Right cardiac atrium (tissue), 5 donors: ENCODE measurements around the gene KRT2. TPM values are rescaled to one million over a fixed set of nuclear protein-coding genes. Genes with fewer than 3 reads are reported as not detected.

Experiments used
- ATAC-seq, 2 donors: fragments of 200-7000 bp; cut with Tn5 transposase; one replicate each; pipeline versions ENCODE4 v1.8.0 to v1.9.1; 2020; ENCODE audit warnings: moderate library complexity in 2 of 2, mild to moderate bottlenecking in 1 of 2
- DNase-seq, 3 donors: peaks; one replicate each; pipeline ENCODE4 v3.0.0-alpha.2; 2020
- H3K27ac ChIP-seq: one replicate; pipeline ENCODE4 v1.5.1; 2013; ENCODE audit warnings: mild to moderate bottlenecking, low read length, control low read depth, moderate library complexity
- H3K27me3 ChIP-seq: one replicate; pipeline ENCODE4 v1.6.1; 2013; ENCODE audit not compliant: control insufficient read depth, insufficient read depth
- H3K4me1 ChIP-seq: one replicate; pipeline ENCODE4 v1.6.1; 2013; ENCODE audit warnings: low read length; ENCODE audit not compliant: control insufficient read depth, insufficient read depth
- H3K4me3 ChIP-seq: one replicate; pipeline ENCODE4 v1.5.1; 2013; ENCODE audit warnings: low read length, control low read depth
- H3K9me3 ChIP-seq: one replicate; pipeline ENCODE4 v1.6.1; 2013; ENCODE audit warnings: low read length; ENCODE audit not compliant: control insufficient read depth
- WGBS: extraction: QIAGEN DNeasy Blood & Tissue Kit; methylation state at CpG from one replicate; pipeline ENCODE4 v1.1.7; 2013; 5-methylcytosine and 5-hydroxymethylcytosine counted together
- intact Hi-C, 4 donors: fragments of 100-400 bp; cut with DNase I; formaldehyde crosslinking; loops; one replicate each; pipeline versions ENCODE4 v1.11.0 to v1.14.0; 2022 to 2023
- polyA plus RNA-seq: library from polyadenylated mRNA; stranded (reverse); fragments of 200-250 nt; gene quantifications from one replicate; pipeline ENCODE4 v1.2.3, GENCODE V29; 2013
- total RNA-seq, 4 donors: library from RNA; stranded (reverse); fragmentation: NEBNext Ultra II Directional; extraction: Animal tissue kit (Norgen Biotek cat#: 25700); gene quantifications; one replicate each; pipeline ENCODE4 v1.2.1, GENCODE V29; 2021
- donor health status: healthy with polysubstance abuse.
- donor health status: DM: no; HTN: yes; CAD: no.
- donor health status: DM: no; HTN: no; CAD: no.
- donor health status: DM: no; HTN: yes; CAD: no; lungs with severe emphysema.
- donor health status: DM: yes; HTN: yes; CAD: no.

The KRT2 gene
- total and polyA plus RNA-seq, 5 donors = not detected

GRCh38 chr12:52684431-52684830 lies 32.4 kb upstream of the KRT2 start:
- H3K9me3 ChIP-seq = no peaks in the 10 kb centered on the region
- H3K27ac ChIP-seq = no peak overlapping the region
- H3K4me3 ChIP-seq = no peak overlapping the region
- H3K27me3 ChIP-seq = no peaks in the 10 kb centered on the region
- DNase-seq (no peak), ATAC-seq (no peak)
- no peaks in the 10 kb centered on the region for H3K4me1 ChIP-seq
- intact Hi-C loops = no loop called here
- 80% methylated on average over 2 of the region's 2 CpGs for WGBS

- WGBS = 85% methylated on average over 12 of the region's 12 CpGs
- H3K4me1 ChIP-seq = no peaks in the 10 kb centered on the region
- H3K27ac ChIP-seq = no peak overlapping the region
- no peak for ATAC-seq
- no peaks in the 10 kb centered on the region for H3K9me3 ChIP-seq
- H3K4me3 ChIP-seq = no peak overlapping the region
- DNase-seq = no peak
- no peaks in the 10 kb centered on the region for H3K27me3 ChIP-seq
- intact Hi-C loops = no loop called here
These were observed 31.7 kb upstream of the KRT2 start for GRCh38 chr12:52683575-52684300.

GRCh38 chr12:52682938-52683574 lies 31.0 kb upstream of the KRT2 start:
- intact Hi-C loops = no loop called here
- no peak overlapping the region for H3K27ac ChIP-seq
- H3K9me3 ChIP-seq = no peaks in the 10 kb centered on the region
- H3K4me1 ChIP-seq = no peaks in the 10 kb centered on the region
- 71% methylated on average over 4 of the region's 4 CpGs for WGBS
- H3K27me3 ChIP-seq = no peaks in the 10 kb centered on the region
- no peak overlapping the region for H3K4me3 ChIP-seq
- ATAC-seq = no peak
- no peak for DNase-seq

- Histone ChIP-seq H3K27me3 (no peaks in the 10 kb centered on the region), H3K9me3 (no peaks in the 10 kb centered on the region), H3K27ac (no peak overlapping the region), H3K4me1 (no peaks in the 10 kb centered on the region), H3K4me3 (no peak overlapping the region)
- ATAC-seq (no peak), DNase-seq (no peak)
- intact Hi-C loops = no loop called here
- WGBS = 74% methylated on average over 2 of the region's 2 CpGs
These were observed 30.3 kb upstream of the KRT2 start for GRCh38 chr12:52682381-52682660.

GRCh38 chr12:52681526-52682380 lies 29.7 kb upstream of the KRT2 start:
- intact Hi-C loops = no loop called here
- Histone ChIP-seq H3K27ac (no peak overlapping the region), H3K4me3 (no peak overlapping the region), H3K9me3 (no peaks in the 10 kb centered on the region), H3K4me1 (no peaks in the 10 kb centered on the region), H3K27me3 (no peaks in the 10 kb centered on the region)
- no peak for ATAC-seq
- WGBS = 63% methylated on average over 12 of the region's 12 CpGs
- no peak for DNase-seq

GRCh38 chr12:52680363-52680762 lies 28.4 kb upstream of the KRT2 start, which contains the start of gene KRT1:
KRT1 (minus strand) TSS chr12:52680407; CDS start chr12:52680348, 59 bp downstream.
- Histone ChIP-seq H3K27me3 (no peaks in the 10 kb centered on the region), H3K27ac (no peak within 1 kb of the TSS), H3K4me3 (no peak within 1 kb of the TSS), H3K4me1 (no peaks in the 10 kb centered on the region), H3K9me3 (no peaks in the 10 kb centered on the region)
- no peak for DNase-seq
- no peak for ATAC-seq
- intact Hi-C loops = no loop called here
- 90% methylated on average over 3 of the region's 3 CpGs for WGBS

GRCh38 chr12:52679875-52680274 lies 27.9 kb upstream of the KRT2 start:
- 89% methylated on average over 5 of the region's 5 CpGs for WGBS
- intact Hi-C loops = no loop called here
- Histone ChIP-seq H3K4me3 (no peak overlapping the region), H3K27me3 (no peaks in the 10 kb centered on the region), H3K9me3 (no peaks in the 10 kb centered on the region), H3K4me1 (no peaks in the 10 kb centered on the region), H3K27ac (no peak overlapping the region)
- ATAC-seq (no peak), DNase-seq (no peak)

- DNase-seq (no peak), ATAC-seq (no peak)
- Histone ChIP-seq H3K4me3 (no peak overlapping the region), H3K27ac (no peak overlapping the region), H3K27me3 (no peaks in the 10 kb centered on the region), H3K4me1 (no peaks in the 10 kb centered on the region), H3K9me3 (no peaks in the 10 kb centered on the region)
- WGBS = 76% methylated on average over 1 of the region's 1 CpG
- intact Hi-C loops = no loop called here
These were observed 25.7 kb upstream of the KRT2 start for GRCh38 chr12:52677671-52678070.

GRCh38 chr12:52677126-52677525 lies 25.1 kb upstream of the KRT2 start:
- intact Hi-C loops = no loop called here
- DNase-seq = no peak
- WGBS = 88% methylated on average over 5 of the region's 5 CpGs
- Histone ChIP-seq H3K9me3 (no peaks in the 10 kb centered on the region), H3K27me3 (no peaks in the 10 kb centered on the region), H3K27ac (no peak overlapping the region), H3K4me3 (no peak overlapping the region), H3K4me1 (no peaks in the 10 kb centered on the region)
- no peak for ATAC-seq

GRCh38 chr12:52676163-52676562 lies 24.2 kb upstream of the KRT2 start:
- intact Hi-C loops = no loop called here
- no peak overlapping the region for H3K4me3 ChIP-seq
- 91% methylated on average over 7 of the region's 7 CpGs for WGBS
- H3K27ac ChIP-seq = no peak overlapping the region
- no peaks in the 10 kb centered on the region for H3K9me3 ChIP-seq
- DNase-seq (no peak), ATAC-seq (no peak)
- H3K27me3 ChIP-seq = no peaks in the 10 kb centered on the region
- H3K4me1 ChIP-seq = no peaks in the 10 kb centered on the region

GRCh38 chr12:52675301-52675701 lies 23.3 kb upstream of the KRT2 start:
- intact Hi-C loops = no loop called here
- Histone ChIP-seq H3K27me3 (peaks cover 2% of the 10 kb centered on the region), H3K9me3 (no peaks in the 10 kb centered on the region), H3K27ac (no peak overlapping the region), H3K4me3 (no peak overlapping the region), H3K4me1 (no peaks in the 10 kb centered on the region)
- 91% methylated on average over 28 of the region's 28 CpGs for WGBS
- ATAC-seq = no peak
- DNase-seq = no peak
